GM18498 (cell line): ENCODE measurements around the gene SLC1A2.

Experiments used
- ATAC-seq: cut with Tn5 transposase; IDR thresholded peaks from one replicate; pipeline ENCODE4 v1.9.1; 2021; ENCODE audit warnings: mild to moderate bottlenecking, moderate library complexity; ENCODE audit not compliant: unreplicated experiment

Gene SLC1A2

GRCh38 chr11:35305670-35306382 is 113.5 kb downstream of the SLC1A2 start:
- no peak for ATAC-seq

- ATAC-seq = no peak
Measured at GRCh38 chr11:35304900-35305460, 114.4 kb downstream of the SLC1A2 start.

- ATAC-seq = no peak
Measured at GRCh38 chr11:35304386-35304775, 115.0 kb downstream of the SLC1A2 start.

- ATAC-seq = no peak
Measured at GRCh38 chr11:35303596-35304385, 115.6 kb downstream of the SLC1A2 start.

GRCh38 chr11:35302398-35302797 is 117.0 kb downstream of the SLC1A2 start:
- ATAC-seq = no peak

- ATAC-seq = no peak
Measured at GRCh38 chr11:35298369-35298768, 121.0 kb downstream of the SLC1A2 start.

- no peak for ATAC-seq
Measured at GRCh38 chr11:35295751-35296150, 123.6 kb downstream of the SLC1A2 start.

GRCh38 chr11:35293699-35294098 is 125.7 kb downstream of the SLC1A2 start:
- ATAC-seq = no peak

- no peak for ATAC-seq
Measured at GRCh38 chr11:35293035-35293434, 126.3 kb downstream of the SLC1A2 start.

- no peak for ATAC-seq
Measured at GRCh38 chr11:35292279-35292678, 127.1 kb downstream of the SLC1A2 start.

- no peak for ATAC-seq
Measured at GRCh38 chr11:35290876-35291275, 128.5 kb downstream of the SLC1A2 start.

- ATAC-seq = no peak
Measured at GRCh38 chr11:35289821-35290220, 129.5 kb downstream of the SLC1A2 start.

GRCh38 chr11:35288817-35289541 is 130.4 kb downstream of the SLC1A2 start:
- no peak for ATAC-seq

GRCh38 chr11:35288309-35288708 is 131.0 kb downstream of the SLC1A2 start:
- ATAC-seq = no peak

GRCh38 chr11:35287344-35287890 is 131.9 kb downstream of the SLC1A2 start:
- ATAC-seq = no peak

GRCh38 chr11:35286126-35286525 is 133.2 kb downstream of the SLC1A2 start:
- ATAC-seq = no peak

- no peak for ATAC-seq
Measured at GRCh38 chr11:35285471-35285870, 133.9 kb downstream of the SLC1A2 start.

GRCh38 chr11:35282221-35282882 is 137.0 kb downstream of the SLC1A2 start:
- no peak for ATAC-seq

- no peak for ATAC-seq
Measured at GRCh38 chr11:35281169-35281688, 138.1 kb downstream of the SLC1A2 start.

- no peak for ATAC-seq
Measured at GRCh38 chr11:35280727-35281126, 138.6 kb downstream of the SLC1A2 start.
